Measurements from ENCODE around the gene C6orf89. TPM values are rescaled to one million over a fixed set of nuclear protein-coding genes. Genes with fewer than 3 reads are reported as not detected.

Gene C6orf89
- total and polyA plus RNA-seq, 2 donors (not counting 1 experiment from before 2014, with no cell fraction given) = 47.1 to 66.7 TPM

DNA sequence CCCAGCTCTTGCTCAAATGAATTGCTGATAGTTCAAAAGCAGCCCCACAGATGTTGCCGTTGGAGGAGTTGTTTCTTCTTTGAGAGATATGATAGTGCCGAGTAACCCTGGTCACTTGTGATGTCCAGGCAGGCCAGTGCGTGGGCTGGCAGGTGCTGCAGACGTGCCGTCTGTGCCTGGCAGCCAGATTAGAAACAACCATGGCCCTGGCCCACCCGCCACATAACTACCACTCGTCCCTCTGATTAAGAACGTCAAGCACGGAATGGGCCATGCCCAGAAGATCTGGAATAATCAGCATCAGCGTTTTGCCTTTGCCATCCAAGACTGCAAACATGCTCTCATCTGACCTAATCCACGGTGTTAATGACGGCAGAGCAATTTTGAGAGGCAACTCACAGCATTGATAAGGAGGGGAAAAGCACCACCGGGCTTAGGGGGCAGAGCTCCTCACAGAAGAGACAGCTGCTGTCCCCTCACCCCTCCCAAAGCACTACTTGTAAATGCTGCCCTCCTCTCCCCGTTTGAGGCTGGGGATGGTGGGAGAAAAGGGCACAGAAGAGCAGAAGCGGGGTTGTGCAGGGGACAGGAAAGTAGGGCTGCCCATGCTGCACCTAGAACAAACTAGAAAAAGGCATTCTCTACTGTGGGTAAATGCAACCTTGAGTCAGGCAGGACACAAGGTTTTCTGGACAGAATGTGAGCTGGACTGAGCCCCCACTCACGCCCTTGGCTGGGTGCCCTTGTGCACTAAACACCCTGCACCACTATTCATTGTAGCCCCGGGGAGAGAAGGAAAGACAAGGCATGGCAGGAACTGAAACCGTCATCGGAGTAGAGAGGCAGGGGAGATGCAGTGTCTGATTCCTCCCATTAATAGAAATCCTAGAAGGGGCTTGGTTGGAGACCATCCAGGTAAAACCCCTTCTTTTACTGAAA, 41.3 kb upstream of the C6orf89 start:
- Histone ChIP-seq H3K27me3 (ENCODE audit: control insufficient read depth, insufficient read depth, low read length) (no peaks in the 10 kb centered on the region), H4K20me1 (ENCODE audit: control insufficient read depth, extremely low read depth, insufficient read depth, low read length) (no peaks in the 10 kb centered on the region), H3K9me3 (ENCODE audit: control insufficient read depth, insufficient read depth, low read depth, low read length) (no peaks in the 10 kb centered on the region), H3K9ac (ENCODE audit: insufficient read depth, low read length) (no peak overlapping the region), H3K36me3 (ENCODE audit: control insufficient read depth, insufficient read depth, low read length) (no peaks in the 10 kb centered on the region), H3K79me2 (ENCODE audit: control insufficient read depth, insufficient read depth, low read length) (no peaks in the 10 kb centered on the region), H3K27ac (ENCODE audit: insufficient read depth, low read length) (no peak overlapping the region), H3K4me3 (replicated peaks in 1 of 4; ENCODE audit: control extremely low read depth in 1 of 4, insufficient read depth in 1 of 4, low read depth in 3 of 4, low read length in 4 of 4) (no peak overlapping the region), H2AFZ (ENCODE audit: low read length) (no peak overlapping the region), H3K4me2 (ENCODE audit: extremely low read depth, insufficient read depth, low read length) (no peak overlapping the region), H3K4me1 (ENCODE audit: control insufficient read depth, extremely low read depth, insufficient read depth, low read length) (peaks cover 8% of the 10 kb centered on the region)
- TF ChIP-seq EZH2 (IDR thresholded peaks at IDR 0.05; ENCODE audit: low read length, missing control alignments) = no peak
- TF ChIP-seq CTCF (conservative IDR thresholded peaks at IDR 0.05 in 1 of 2, IDR thresholded peaks at IDR 0.05 in 1 of 2; ENCODE audit: low read depth in 1 of 2, low read length in 2 of 2) = no peak
- DNase-seq (ENCODE audit: low read depth in 2 of 2) = no peak

- TF ChIP-seq EZH2 (IDR thresholded peaks at IDR 0.05; ENCODE audit: low read length, missing control alignments) = no peak
- TF ChIP-seq CTCF (conservative IDR thresholded peaks at IDR 0.05 in 1 of 2, IDR thresholded peaks at IDR 0.05 in 1 of 2; ENCODE audit: low read depth in 1 of 2, low read length in 2 of 2) = no peak
- H3K27me3 ChIP-seq (ENCODE audit: control insufficient read depth, insufficient read depth, low read length) = no peaks in the 10 kb centered on the region
- H3K36me3 ChIP-seq (ENCODE audit: control insufficient read depth, insufficient read depth, low read length) = no peaks in the 10 kb centered on the region
- peaks cover 6% of the 10 kb centered on the region for H3K4me1 ChIP-seq (ENCODE audit: control insufficient read depth, extremely low read depth, insufficient read depth, low read length)
- H3K9ac ChIP-seq (ENCODE audit: insufficient read depth, low read length) = no peak overlapping the region
- no peak overlapping the region for H2AFZ ChIP-seq (ENCODE audit: low read length)
- H4K20me1 ChIP-seq (ENCODE audit: control insufficient read depth, extremely low read depth, insufficient read depth, low read length) = no peaks in the 10 kb centered on the region
- DNase-seq (ENCODE audit: low read depth in 2 of 2) = no peak
- H3K9me3 ChIP-seq (ENCODE audit: control insufficient read depth, insufficient read depth, low read depth, low read length) = no peaks in the 10 kb centered on the region
- no peak overlapping the region for H3K27ac ChIP-seq (ENCODE audit: insufficient read depth, low read length)
- H3K4me3 ChIP-seq (replicated peaks in 1 of 4; ENCODE audit: control extremely low read depth in 1 of 4, insufficient read depth in 1 of 4, low read depth in 3 of 4, low read length in 4 of 4) = no peak overlapping the region
- no peaks in the 10 kb centered on the region for H3K79me2 ChIP-seq (ENCODE audit: control insufficient read depth, insufficient read depth, low read length)
- H3K4me2 ChIP-seq (ENCODE audit: extremely low read depth, insufficient read depth, low read length) = no peak overlapping the region
Measured at GRCh38 chr6:36845233-36845632, 40.5 kb upstream of the C6orf89 start.

GRCh38 chr6:36847152-36847551, 38.6 kb upstream of the C6orf89 start:
- DNase-seq (ENCODE audit: low read depth in 2 of 2) = no peak
- TF ChIP-seq EZH2 (IDR thresholded peaks at IDR 0.05; ENCODE audit: low read length, missing control alignments) = no peak
- no peak for TF ChIP-seq CTCF (conservative IDR thresholded peaks at IDR 0.05 in 1 of 2, IDR thresholded peaks at IDR 0.05 in 1 of 2; ENCODE audit: low read depth in 1 of 2, low read length in 2 of 2)
- no peak overlapping the region for H3K27ac ChIP-seq (ENCODE audit: insufficient read depth, low read length)

More at GRCh38 chr6:36847152-36847551, 38.6 kb upstream of the C6orf89 start:
- H3K4me1 ChIP-seq (ENCODE audit: control insufficient read depth, extremely low read depth, insufficient read depth, low read length) = no peaks in the 10 kb centered on the region
- H4K20me1 ChIP-seq (ENCODE audit: control insufficient read depth, extremely low read depth, insufficient read depth, low read length) = no peaks in the 10 kb centered on the region
- H2AFZ ChIP-seq (ENCODE audit: low read length) = no peak overlapping the region
- H3K36me3 ChIP-seq (ENCODE audit: control insufficient read depth, insufficient read depth, low read length) = no peaks in the 10 kb centered on the region
- no peak overlapping the region for H3K4me2 ChIP-seq (ENCODE audit: extremely low read depth, insufficient read depth, low read length)
- H3K9me3 ChIP-seq (ENCODE audit: control insufficient read depth, insufficient read depth, low read depth, low read length) = no peaks in the 10 kb centered on the region
- H3K79me2 ChIP-seq (ENCODE audit: control insufficient read depth, insufficient read depth, low read length) = no peaks in the 10 kb centered on the region
- no peak overlapping the region for H3K4me3 ChIP-seq (replicated peaks in 1 of 4; ENCODE audit: control extremely low read depth in 1 of 4, insufficient read depth in 1 of 4, low read depth in 3 of 4, low read length in 4 of 4)
- H3K27me3 ChIP-seq (ENCODE audit: control insufficient read depth, insufficient read depth, low read length) = no peaks in the 10 kb centered on the region
- H3K9ac ChIP-seq (ENCODE audit: insufficient read depth, low read length) = no peak overlapping the region

All from fibroblast of lung (primary cell).